Colonic mucosa (tissue), 4 donors: ENCODE measurements around the gene PYGO2. TPM values are rescaled to one million over a fixed set of nuclear protein-coding genes. Genes with fewer than 3 reads are reported as not detected.

Experiments used
- DNase-seq: peaks from one replicate; pipeline ENCODE4 v3.0.0-alpha.2; 2020
- H3K27ac ChIP-seq: fragments of 200-600 bp; one replicate; pipeline ENCODE4 v1.8.0; 2021
- H3K27me3 ChIP-seq: fragments of 200-600 bp; one replicate; pipeline ENCODE4 v1.8.0; 2021
- H3K36me3 ChIP-seq: fragments of 200-600 bp; one replicate; pipeline ENCODE4 v1.8.0; 2021
- H3K4me1 ChIP-seq: fragments of 200-600 bp; one replicate; pipeline ENCODE4 v1.8.0; 2021; ENCODE audit warnings: mild to moderate bottlenecking
- H3K4me3 ChIP-seq: fragments of 200-600 bp; one replicate; pipeline ENCODE4 v1.8.0; 2021
- H3K9ac ChIP-seq, 2 donors: one replicate each; pipeline ENCODE4 v1.7.0; 2013; ENCODE audit warnings: control low read depth in 2 of 2, low read depth in 2 of 2, low read length in 2 of 2
- H3K9me3 ChIP-seq: fragments of 200-600 bp; one replicate; pipeline ENCODE4 v1.8.0; 2021
- intact Hi-C: fragments of 100-400 bp; cut with DNase I; formaldehyde crosslinking; loops from one replicate; pipeline ENCODE4 v1.14.1; 2022
- total RNA-seq, 2 donors: library from RNA; stranded (reverse); fragmentation: NEBNext Ultra II Directional in 1 of 2; extraction: Animal tissue kit (Norgen Biotek cat#: 25700) in 1 of 2; gene quantifications; one replicate each; pipeline ENCODE4 v1.2.1, GENCODE V29; 2021
- TF ChIP-seq, protein P1 (sequence below): fragments of 200-600 bp; IDR thresholded peaks from one replicate; pipeline ENCODE4 v1.8.0; 2022; ENCODE audit warnings: antibody characterized with exemption, mild to moderate bottlenecking
- donor health status: healthy.
- donor health status: DM: no; HTN: no; CAD: no.
- donor health status: DM: no; HTN: no; CAD: no.

The PYGO2 gene
- total RNA-seq, 2 donors from 2014 or later: 25.8 to 33.8 TPM

DNA sequence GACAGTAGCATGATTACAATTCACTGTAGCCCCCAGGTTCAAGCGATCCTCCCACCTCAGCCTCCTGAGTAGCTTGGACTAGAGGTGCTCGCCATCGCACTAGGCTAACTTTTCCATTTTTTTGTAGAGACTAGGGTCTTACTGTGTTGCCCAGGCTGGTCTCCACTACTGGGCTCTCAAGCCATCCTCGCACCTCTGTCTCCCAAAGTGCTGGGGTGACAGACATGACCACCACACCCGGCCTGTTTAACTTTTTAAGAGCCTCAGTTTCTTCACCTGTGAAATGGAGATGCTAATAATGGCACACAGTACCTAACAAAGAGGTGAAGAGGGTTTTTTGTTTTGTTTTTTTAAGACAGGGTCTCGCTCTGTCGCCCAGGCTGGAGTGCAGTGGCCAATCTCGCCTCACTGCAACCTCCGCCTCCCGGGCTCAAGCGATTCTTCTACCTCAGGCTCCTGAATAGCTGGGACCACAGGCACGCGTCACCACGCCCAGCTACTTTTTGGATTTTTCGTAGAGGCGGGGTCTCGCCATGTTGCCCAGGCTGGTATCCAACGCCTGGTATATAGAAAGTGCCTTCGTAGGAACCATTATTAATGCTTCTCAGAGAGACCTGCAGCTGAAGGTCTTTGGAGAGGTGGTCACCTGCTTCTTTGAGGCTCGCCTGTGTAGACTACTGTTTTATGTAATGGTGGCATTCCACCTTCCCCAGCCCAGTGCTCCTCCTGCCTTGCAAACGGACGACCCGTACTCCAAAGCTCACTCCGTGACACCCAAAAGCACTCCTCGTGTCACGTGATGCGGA lies 25.6 kb downstream of the PYGO2 start:
- peak overlapping the region; percentile 61 for H3K4me3 ChIP-seq
- TF ChIP-seq, protein P1, sequence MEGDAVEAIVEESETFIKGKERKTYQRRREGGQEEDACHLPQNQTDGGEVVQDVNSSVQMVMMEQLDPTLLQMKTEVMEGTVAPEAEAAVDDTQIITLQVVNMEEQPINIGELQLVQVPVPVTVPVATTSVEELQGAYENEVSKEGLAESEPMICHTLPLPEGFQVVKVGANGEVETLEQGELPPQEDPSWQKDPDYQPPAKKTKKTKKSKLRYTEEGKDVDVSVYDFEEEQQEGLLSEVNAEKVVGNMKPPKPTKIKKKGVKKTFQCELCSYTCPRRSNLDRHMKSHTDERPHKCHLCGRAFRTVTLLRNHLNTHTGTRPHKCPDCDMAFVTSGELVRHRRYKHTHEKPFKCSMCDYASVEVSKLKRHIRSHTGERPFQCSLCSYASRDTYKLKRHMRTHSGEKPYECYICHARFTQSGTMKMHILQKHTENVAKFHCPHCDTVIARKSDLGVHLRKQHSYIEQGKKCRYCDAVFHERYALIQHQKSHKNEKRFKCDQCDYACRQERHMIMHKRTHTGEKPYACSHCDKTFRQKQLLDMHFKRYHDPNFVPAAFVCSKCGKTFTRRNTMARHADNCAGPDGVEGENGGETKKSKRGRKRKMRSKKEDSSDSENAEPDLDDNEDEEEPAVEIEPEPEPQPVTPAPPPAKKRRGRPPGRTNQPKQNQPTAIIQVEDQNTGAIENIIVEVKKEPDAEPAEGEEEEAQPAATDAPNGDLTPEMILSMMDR: no peak
- H3K27ac ChIP-seq: peak overlapping the region; percentile 96
- H3K9ac ChIP-seq: peak overlapping the region; percentile 59 to 96
- no peaks in the 10 kb centered on the region for H3K9me3 ChIP-seq
- H3K4me1 ChIP-seq: no peaks in the 10 kb centered on the region
- no peak for DNase-seq
- no peaks in the 10 kb centered on the region for H3K27me3 ChIP-seq
- intact Hi-C loops: no loop called here
- no peaks in the 10 kb centered on the region for H3K36me3 ChIP-seq

DNA sequence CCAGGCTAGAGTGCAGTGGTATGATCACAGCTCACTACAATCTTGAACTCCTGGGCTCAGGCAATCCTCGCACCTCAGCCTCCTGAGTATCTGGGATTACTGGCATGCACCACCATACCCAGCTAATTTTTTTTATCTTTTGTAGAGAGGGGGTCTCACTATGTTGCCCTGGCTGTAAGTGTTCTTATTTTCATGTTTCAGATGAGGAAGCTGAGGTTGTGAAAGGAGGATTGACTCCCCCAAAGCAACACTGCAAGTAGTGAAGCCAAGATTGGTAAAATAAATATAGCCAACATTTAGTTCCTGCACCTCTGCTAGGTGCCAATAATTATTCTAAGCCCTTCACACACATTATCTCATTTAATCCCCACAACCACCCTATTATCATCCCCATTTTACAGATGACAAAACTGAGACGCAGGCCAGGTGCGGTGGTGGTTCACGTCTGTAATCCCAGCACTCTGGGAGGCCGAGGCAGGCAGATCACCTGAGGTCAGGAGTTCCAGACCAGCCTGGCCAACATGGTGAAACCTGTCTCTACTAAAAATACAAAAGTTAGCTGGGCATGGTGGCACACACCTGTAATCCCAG lies 27.1 kb downstream of the PYGO2 start:
- H3K9me3 ChIP-seq: no peaks in the 10 kb centered on the region
- H3K27me3 ChIP-seq: no peaks in the 10 kb centered on the region
- H3K4me3 ChIP-seq: no peak overlapping the region
- no peak overlapping the region for H3K9ac ChIP-seq
- TF ChIP-seq, protein P1: no peak
- no peak overlapping the region for H3K27ac ChIP-seq
- intact Hi-C loops: no loop called here
- H3K36me3 ChIP-seq: no peaks in the 10 kb centered on the region
- no peaks in the 10 kb centered on the region for H3K4me1 ChIP-seq
- no peak for DNase-seq

DNA sequence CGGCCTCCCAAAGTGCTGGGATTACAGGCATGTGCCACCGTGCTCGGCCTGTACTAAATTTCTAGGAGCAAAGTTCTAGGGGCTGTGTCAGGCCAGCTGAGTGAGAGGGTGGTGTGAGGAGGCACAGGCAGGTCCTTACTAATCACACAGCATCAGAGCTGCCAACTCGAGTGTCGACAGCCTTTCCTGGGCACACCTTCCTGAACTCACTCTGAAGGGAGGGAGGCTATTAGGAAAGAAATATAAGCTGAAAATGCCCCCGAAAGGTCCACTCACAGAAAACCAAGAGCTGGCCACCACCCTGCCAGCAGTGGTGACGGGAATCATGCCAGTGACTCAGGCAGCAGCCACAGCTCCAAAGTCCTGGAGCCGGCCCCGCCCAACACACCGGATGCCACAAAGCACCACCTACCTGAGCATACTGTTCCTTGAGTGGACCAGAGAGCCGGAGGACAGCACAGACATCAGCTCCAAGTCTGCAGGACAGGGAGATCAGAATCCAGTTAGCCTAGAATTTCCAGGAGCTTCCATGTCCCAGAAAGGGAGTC lies 29.6 kb downstream of the PYGO2 start:
- TF ChIP-seq, protein P1: no peak
- Histone ChIP-seq H3K36me3 (no peaks in the 10 kb centered on the region), H3K27ac (peak overlapping the region; percentile 84), H3K9ac (peak overlapping the region in 1 of 2 donors; percentile 60), H3K9me3 (no peaks in the 10 kb centered on the region), H3K4me3 (no peak overlapping the region), H3K27me3 (no peaks in the 10 kb centered on the region), H3K4me1 (no peaks in the 10 kb centered on the region)
- intact Hi-C loops: no loop called here
- peak; percentile 95 for DNase-seq

DNA sequence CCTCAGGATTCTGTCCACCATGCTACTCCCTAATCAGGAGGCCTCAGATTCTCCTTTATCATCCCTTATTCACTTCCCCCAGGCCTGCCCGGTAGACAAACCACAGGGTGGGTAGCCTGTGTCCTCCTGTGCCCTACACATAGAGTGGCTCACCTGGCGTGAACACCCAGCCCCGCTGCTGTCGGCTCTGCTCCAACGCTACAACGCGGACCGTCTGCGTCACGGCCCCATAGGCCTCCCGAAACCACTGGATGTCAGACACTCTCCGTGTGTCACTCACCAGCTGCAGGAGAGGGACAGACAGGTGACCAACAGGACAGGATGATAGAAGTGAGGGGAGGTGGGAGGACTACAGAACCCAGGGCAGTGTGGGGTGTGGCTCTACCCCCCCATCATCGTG lies 35.4 kb downstream of the PYGO2 start:
- no peaks in the 10 kb centered on the region for H3K4me1 ChIP-seq
- TF ChIP-seq, protein P1: no peak
- peaks cover 8% of the 10 kb centered on the region for H3K36me3 ChIP-seq
- no peaks in the 10 kb centered on the region for H3K27me3 ChIP-seq
- no peaks in the 10 kb centered on the region for H3K9me3 ChIP-seq
- no peak for DNase-seq
- intact Hi-C loops: no loop called here
- no peak overlapping the region for H3K9ac ChIP-seq
- no peak overlapping the region for H3K27ac ChIP-seq
- no peak overlapping the region for H3K4me3 ChIP-seq

DNA sequence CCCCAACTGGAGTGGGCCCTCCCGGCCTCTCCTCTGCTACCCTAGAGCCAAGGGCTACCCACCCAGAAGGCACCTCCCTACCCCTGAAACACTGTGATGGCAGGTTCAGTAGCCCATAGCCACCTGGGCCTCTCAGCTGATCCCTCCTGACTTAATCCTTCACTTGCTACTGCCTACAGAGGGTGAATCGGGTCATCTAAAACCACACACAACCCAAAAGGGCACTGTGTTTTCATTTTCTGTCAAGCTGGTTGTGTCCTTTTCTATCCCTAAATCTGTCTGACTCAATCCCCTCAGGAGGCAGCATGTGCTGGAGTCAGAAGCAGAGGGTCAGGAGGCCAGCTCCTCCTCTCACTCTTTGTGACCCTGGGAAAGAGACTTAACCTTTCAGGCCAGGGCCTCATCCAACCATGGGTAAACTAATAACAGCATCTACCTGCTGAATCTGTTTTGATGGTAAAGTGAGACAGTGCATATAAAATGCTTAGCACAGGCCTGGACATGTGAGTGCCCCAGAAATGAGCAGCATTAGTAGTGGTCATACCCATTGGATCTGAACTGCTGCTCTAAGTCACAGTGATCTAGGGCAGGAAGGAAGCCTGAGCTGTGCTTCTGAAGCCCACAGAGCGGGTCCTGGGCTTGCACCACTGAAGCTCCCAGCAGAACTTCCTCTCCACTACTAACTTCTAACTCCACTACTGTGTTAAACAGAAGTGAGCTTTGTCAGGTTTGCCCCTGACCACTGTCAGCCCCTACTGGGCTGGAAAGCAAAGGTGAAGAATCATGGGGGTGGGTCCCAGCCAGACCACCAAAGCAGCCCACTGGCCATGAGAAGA lies 36.0 kb downstream of the PYGO2 start:
- no peak overlapping the region for H3K27ac ChIP-seq
- no peak overlapping the region for H3K4me3 ChIP-seq
- no peak overlapping the region for H3K9ac ChIP-seq
- DNase-seq: no peak
- no peaks in the 10 kb centered on the region for H3K9me3 ChIP-seq
- no peaks in the 10 kb centered on the region for H3K4me1 ChIP-seq
- peaks cover 8% of the 10 kb centered on the region for H3K36me3 ChIP-seq
- intact Hi-C loops: no loop called here
- H3K27me3 ChIP-seq: no peaks in the 10 kb centered on the region
- TF ChIP-seq, protein P1: no peak
